KOPT-K1 (cell line): ENCODE data around the gene RFC4.

Experiments used
- H3K27ac ChIP-seq: fragments of 200-600 bp; sonication (generic); 2 replicates; pipeline ENCODE4 v1.5.1; 2016; ENCODE audit warnings: antibody characterized with exemption, mild to moderate bottlenecking, low read depth, low read length; ENCODE audit not compliant: poor library complexity, severe bottlenecking
- H3K36me3 ChIP-seq: fragments of 200-600 bp; sonication (generic); 2 replicates; pipeline ENCODE4 v1.5.1; 2017; ENCODE audit warnings: antibody characterized with exemption, mild to moderate bottlenecking, low read length, moderate library complexity; ENCODE audit not compliant: insufficient read depth
- H3K9me3 ChIP-seq: fragments of 200-600 bp; sonication (generic); 2 replicates; pipeline ENCODE4 v1.5.1; 2017; ENCODE audit warnings: antibody characterized with exemption, low read length, mild to moderate bottlenecking; ENCODE audit not compliant: insufficient read depth, poor library complexity, severe bottlenecking

Gene RFC4

GRCh38 chr3:186754871-186755270 lies 51.4 kb downstream of the RFC4 start:
- H3K27ac ChIP-seq: no peak overlapping the region

GRCh38 chr3:186754006-186754405 lies 52.3 kb downstream of the RFC4 start:
- H3K27ac ChIP-seq: no peak overlapping the region
- no peaks in the 10 kb centered on the region for H3K9me3 ChIP-seq
- H3K36me3 ChIP-seq: no peaks in the 10 kb centered on the region

More at GRCh38 chr3:186754871-186755270, 51.4 kb downstream of the RFC4 start:
- Histone ChIP-seq H3K36me3 (no peaks in the 10 kb centered on the region), H3K9me3 (no peaks in the 10 kb centered on the region)

- H3K27ac ChIP-seq: no peak overlapping the region
- H3K36me3 ChIP-seq: no peaks in the 10 kb centered on the region
- no peaks in the 10 kb centered on the region for H3K9me3 ChIP-seq
Observed at GRCh38 chr3:186751480-186751879, 54.8 kb downstream of the RFC4 start.

GRCh38 chr3:186750316-186750715 lies 56.0 kb downstream of the RFC4 start:
- Histone ChIP-seq H3K9me3 (no peaks in the 10 kb centered on the region), H3K36me3 (no peaks in the 10 kb centered on the region), H3K27ac (no peak overlapping the region)

GRCh38 chr3:186746008-186746407 lies 60.3 kb downstream of the RFC4 start:
- H3K27ac ChIP-seq: no peak overlapping the region
- H3K36me3 ChIP-seq: no peaks in the 10 kb centered on the region
- H3K9me3 ChIP-seq: no peaks in the 10 kb centered on the region

- Histone ChIP-seq H3K27ac (no peak overlapping the region), H3K9me3 (no peaks in the 10 kb centered on the region), H3K36me3 (no peaks in the 10 kb centered on the region)
Observed at GRCh38 chr3:186743666-186744065, 62.6 kb downstream of the RFC4 start.

- H3K27ac ChIP-seq: no peak overlapping the region
- H3K36me3 ChIP-seq: no peaks in the 10 kb centered on the region
- H3K9me3 ChIP-seq: no peaks in the 10 kb centered on the region
Observed at GRCh38 chr3:186742618-186743380, 63.5 kb downstream of the RFC4 start.
